Peyer's patch (tissue), 4 donors: ENCODE results near the gene OVAAL.

Experiments
- CTCF ChIP-seq, 6 experiments: fragments of 450-650 bp in 4 of 6; fragments of 200-600 bp in 2 of 6; sonication (generic) in 1 of 6; IDR thresholded peaks; one replicate each; pipeline ENCODE4 v1.5.1; 2017 to 2019; ENCODE audit warnings: antibody characterized with exemption in 6 of 6, mild to moderate bottlenecking in 3 of 6, moderate library complexity in 1 of 6
- POLR2A ChIP-seq, 2 donors: fragments of 450-650 bp; IDR thresholded peaks; one replicate each; pipeline ENCODE4 v1.5.1; 2017; ENCODE audit warnings: antibody characterized with exemption in 2 of 2, mild to moderate bottlenecking in 2 of 2, moderate library complexity in 2 of 2

DNA sequence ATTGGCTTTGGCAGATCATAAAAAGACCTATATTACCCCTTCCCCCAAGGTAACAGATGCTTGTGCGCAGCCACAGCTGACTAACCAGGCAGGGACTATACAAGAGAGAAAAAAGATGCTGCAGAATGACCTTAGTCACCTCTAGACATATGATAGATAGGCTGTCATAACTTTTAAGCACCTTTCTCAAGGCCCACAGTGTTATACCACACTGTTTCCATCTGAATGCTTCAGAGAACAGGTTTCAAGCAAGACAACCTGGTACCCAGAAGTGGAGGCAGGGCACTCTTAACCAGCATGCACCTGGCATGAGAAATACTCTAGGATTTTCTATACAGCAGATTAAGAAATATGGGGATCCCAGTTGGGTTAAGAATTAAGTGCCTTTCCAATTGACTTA is 12.8 kb upstream of the OVAAL start:
- TF ChIP-seq CTCF (IDR thresholded peaks at IDR 0.05) (no peak), POLR2A (IDR thresholded peaks at IDR 0.05) (no peak)
